ENCODE measurements around the gene SLC35B1. TPM values are rescaled to one million over a fixed set of nuclear protein-coding genes. Genes with fewer than 3 reads are reported as not detected.

The SLC35B1 gene
- total and polyA plus RNA-seq, 10 of the 15 experiments (the other 5 are each of a cell fraction or from before 2014, with no cell fraction given): 40.0 to 113 (median 51.6) TPM

DNA sequence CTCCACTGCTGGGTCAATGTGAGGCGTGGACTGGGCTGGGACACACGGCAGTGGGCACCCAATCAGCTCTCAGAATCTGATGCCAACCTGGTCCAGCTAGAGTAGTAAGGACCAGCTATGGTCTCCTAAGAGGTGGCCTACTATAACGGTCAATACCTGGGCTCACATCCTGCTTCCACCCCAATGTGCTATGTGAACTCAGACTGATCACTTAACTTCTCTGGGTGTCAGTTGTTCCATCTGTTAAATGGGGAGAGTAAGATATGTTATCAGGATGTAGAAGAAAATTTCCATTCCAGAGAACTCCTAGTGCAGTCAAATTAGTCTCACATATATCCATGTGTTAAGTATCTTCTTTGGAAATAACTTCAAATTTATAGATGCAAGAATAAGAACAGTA, 42.0 kb upstream of the SLC35B1 start:
- CTCF ChIA-PET: interaction anchor here (1.0 to 5.0 kb wide), 6 partner anchors 10 to 41 kb away, joined by 3 to 36 read pairs (median 12); partner anchors contain the start of genes FAM117A and SLC35B1
- TF ChIP-seq, protein P1, sequence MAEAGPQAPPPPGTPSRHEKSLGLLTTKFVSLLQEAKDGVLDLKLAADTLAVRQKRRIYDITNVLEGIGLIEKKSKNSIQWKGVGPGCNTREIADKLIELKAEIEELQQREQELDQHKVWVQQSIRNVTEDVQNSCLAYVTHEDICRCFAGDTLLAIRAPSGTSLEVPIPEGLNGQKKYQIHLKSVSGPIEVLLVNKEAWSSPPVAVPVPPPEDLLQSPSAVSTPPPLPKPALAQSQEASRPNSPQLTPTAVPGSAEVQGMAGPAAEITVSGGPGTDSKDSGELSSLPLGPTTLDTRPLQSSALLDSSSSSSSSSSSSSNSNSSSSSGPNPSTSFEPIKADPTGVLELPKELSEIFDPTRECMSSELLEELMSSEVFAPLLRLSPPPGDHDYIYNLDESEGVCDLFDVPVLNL (IDR thresholded peaks at IDR 0.05; ENCODE audit: low read depth, low read length): no peak
- TF ChIP-seq CREM (IDR thresholded peaks at IDR 0.05; ENCODE audit: low read depth) (no peak), KAT2A (conservative IDR thresholded peaks at IDR 0.05; ENCODE audit: control insufficient read depth, low read depth, low read length) (no peak), RAD21 (IDR thresholded peaks at IDR 0.05; ENCODE audit: insufficient read depth, low read depth, low read length) (no peak), ZNF207 (IDR thresholded peaks at IDR 0.05; ENCODE audit: borderline replicate concordance) (no peak), POU2F2 (IDR thresholded peaks at IDR 0.05; ENCODE audit: borderline replicate concordance, low read depth, low read length) (no peak), ZNF24 (IDR thresholded peaks at IDR 0.05) (no peak)
- H3K4me3 ChIP-seq: no peak overlapping the region
- RAD21 ChIA-PET (ENCODE audit: unreplicated experiment): interaction anchor here (0.6 to 3.7 kb wide), 5 partner anchors 8 to 38 kb away, joined by 3 to 20 read pairs (median 5); partner anchors contain the start of gene KAT7
- in situ Hi-C loops (cut with MboI) (no loop called here), intact Hi-C loops (cut with micrococcal nuclease; ENCODE audit: unreplicated experiment) (no loop called here)
- no peaks in the 10 kb centered on the region for H3K27me3 ChIP-seq (replicated peaks in 1 of 2; ENCODE audit: control insufficient read depth in 2 of 2, insufficient read depth in 2 of 2, low read length in 1 of 2)
- no peaks in the 10 kb centered on the region for H4K20me1 ChIP-seq (ENCODE audit: control insufficient read depth, insufficient read depth)
- peaks cover 52% of the 10 kb centered on the region for H3K4me1 ChIP-seq (ENCODE audit: control insufficient read depth, insufficient read depth, low read length)
- POLR2A ChIA-PET: interaction anchor here (0.6 to 5.5 kb wide), 7 partner anchors 8 to 344 kb away, joined by 4 to 116 read pairs (median 5); partner anchors contain the start of genes FAM117A and KAT7
- 93% methylated on average over 3 of the region's 3 CpGs for WGBS (ENCODE audit: insufficient coverage, insufficient replicate concordance, low lambda C conversion rate, missing lambda C conversion rate)
- no peak overlapping the region for H3K9ac ChIP-seq (ENCODE audit: control insufficient read depth, insufficient read depth, low read length)
- SMC1A ChIA-PET (ENCODE audit: uncharacterized antibody, unreplicated experiment): interaction anchor here (1.1 to 7.6 kb wide), 8 partner anchors 9 to 382 kb away, joined by 3 to 128 read pairs (median 4); partner anchors contain the start of genes FAM117A and SLC35B1
- no peak for ATAC-seq
- no peak overlapping the region for H2AFZ ChIP-seq (ENCODE audit: control insufficient read depth, low read depth, low read length)
- H3K4me2 ChIP-seq (ENCODE audit: control insufficient read depth, insufficient read depth): peak overlapping the region; percentile 79
- BruUV-seq (replicated peaks): no TSS peak
- DNase-seq (ENCODE audit: low read depth, low spot score): no peak
- 0 out of 4 replicates have a peak, but pooled peaks cover 0 to 3% of the 10 kb centered on the region in 2 experiments for H3K36me3 ChIP-seq (ENCODE audit: control insufficient read depth in 2 of 2, insufficient read depth in 2 of 2, low read length in 1 of 2)
- no peak for FAIRE-seq
- no peaks in the 10 kb centered on the region for H3K9me3 ChIP-seq (replicated peaks; ENCODE audit: control insufficient read depth, insufficient read depth, low read length)
- peaks cover 30% of the 10 kb centered on the region for H3K79me2 ChIP-seq (ENCODE audit: control insufficient read depth, insufficient read depth, low read length)
- H3K27ac ChIP-seq (ENCODE audit: control insufficient read depth, insufficient read depth): peak overlapping the region; percentile 81
